Type B pancreatic cell (in vitro differentiated cells): ENCODE results near the gene WNT3. TPM values are rescaled to one million over a fixed set of nuclear protein-coding genes. Genes with fewer than 3 reads are reported as not detected.

Experiments used
- DNase-seq: peaks from one replicate; pipeline ENCODE4 v3.0.0; 2021; ENCODE audit warnings: mixed read lengths; ENCODE audit not compliant: unreplicated experiment; ENCODE audit errors: extremely low spot score
- H3K27ac Mint-ChIP-seq: 2 replicates; pipeline ENCODE4 v1.8.0; 2021; ENCODE audit warnings: mild to moderate bottlenecking, mixed read lengths
- H3K27me3 Mint-ChIP-seq: 2 replicates; pipeline ENCODE4 v1.8.0; 2021; ENCODE audit warnings: mixed read lengths
- H3K36me3 Mint-ChIP-seq: 2 replicates; pipeline ENCODE4 v1.8.0; 2021; ENCODE audit warnings: mixed read lengths
- H3K4me1 Mint-ChIP-seq: one replicate; pipeline ENCODE4 v1.8.0; 2021; ENCODE audit warnings: mixed read lengths; ENCODE audit not compliant: unreplicated experiment
- H3K4me3 Mint-ChIP-seq: 2 replicates; pipeline ENCODE4 v1.8.0; 2021; ENCODE audit warnings: mild to moderate bottlenecking, mixed read lengths
- H3K9me3 Mint-ChIP-seq: 2 replicates; pipeline ENCODE4 v1.8.0; 2021; ENCODE audit warnings: mixed read lengths
- total RNA-seq: library from RNA; stranded (reverse); gene quantifications from 2 replicates; pipeline ENCODE4 v1.2.1, GENCODE V29; 2021; ENCODE audit warnings: low replicate concordance
- TF ChIP-seq, protein P1 (sequence below): fragments of 200-600 bp; sonication (generic); conservative IDR thresholded peaks from 2 replicates; pipeline ENCODE4 v1.5.0; 2021; ENCODE audit warnings: antibody characterized with exemption, mild to moderate bottlenecking

Gene WNT3
- total RNA-seq, 1 donor from 2014 or later, result 14.1 TPM

DNA sequence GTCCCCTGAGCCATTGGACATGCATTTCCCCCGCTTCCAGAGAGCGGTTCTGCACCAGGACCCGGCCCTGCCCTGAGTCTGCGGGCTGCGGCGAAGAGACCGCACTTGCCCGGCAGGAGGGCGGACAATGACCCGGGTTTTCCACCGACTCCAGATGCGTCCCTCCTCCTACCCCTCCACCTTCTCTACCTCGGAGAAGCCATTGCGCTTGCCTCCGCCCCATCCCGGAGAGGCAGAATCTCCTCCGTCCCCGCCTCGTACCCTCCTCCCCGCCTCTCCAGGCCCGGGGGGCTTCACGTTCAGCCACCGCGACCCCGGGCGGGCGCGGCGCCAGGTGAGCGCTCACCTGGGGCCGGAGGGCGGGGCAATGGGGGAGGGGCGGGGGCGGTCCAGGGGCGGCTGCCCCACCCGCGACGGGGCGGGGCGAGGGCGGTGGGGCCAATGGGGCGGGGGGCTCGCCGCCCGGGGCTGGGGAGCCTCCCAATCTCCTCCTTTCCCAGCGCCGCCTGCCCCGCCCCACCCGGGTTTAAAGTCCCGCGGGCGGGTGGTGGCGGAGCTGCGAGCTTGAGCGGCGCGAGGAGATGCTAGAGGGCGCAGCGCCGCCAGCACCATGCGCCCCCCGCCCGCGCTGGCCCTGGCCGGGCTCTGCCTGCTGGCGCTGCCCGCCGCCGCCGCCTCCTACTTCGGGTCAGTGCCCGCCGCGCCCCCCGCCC, 32.7 kb upstream of the WNT3 start, which contains the start of gene WNT9B:
Gene WNT9B (plus strand): TSS at position 555 of the 713 bp plus-strand sequence. CDS start 56 bp downstream, at position 611.
- H3K36me3 Mint-ChIP-seq, result no peaks in the 10 kb centered on the region

DNA sequence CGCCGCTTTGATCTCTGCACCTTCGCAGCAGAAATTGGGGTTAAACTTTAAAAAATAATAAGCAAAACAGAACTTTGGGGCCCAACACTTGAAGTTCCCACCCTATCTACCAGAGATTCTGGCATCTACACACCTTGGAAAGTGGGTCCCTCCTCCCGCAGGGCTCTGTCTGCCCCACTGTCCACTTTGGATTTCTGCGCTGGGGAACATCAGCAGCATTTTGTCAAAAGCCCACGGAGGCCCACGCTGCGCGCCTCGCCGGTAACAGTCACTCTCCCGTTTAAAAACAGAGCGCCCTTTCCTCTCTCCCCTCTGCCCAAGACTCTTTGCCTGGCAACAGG, 32.2 kb upstream of the WNT3 start:
- no peak for DNase-seq
- Mint-ChIP-seq H3K27me3 (peaks cover 82% of the 10 kb centered on the region), H3K4me1 (peaks cover 5% of the 10 kb centered on the region), H3K27ac (no peak overlapping the region), H3K4me3 (peak overlapping the region; percentile 85), H3K9me3 (no peaks in the 10 kb centered on the region), H3K36me3 (no peaks in the 10 kb centered on the region)
- TF ChIP-seq, protein P1, sequence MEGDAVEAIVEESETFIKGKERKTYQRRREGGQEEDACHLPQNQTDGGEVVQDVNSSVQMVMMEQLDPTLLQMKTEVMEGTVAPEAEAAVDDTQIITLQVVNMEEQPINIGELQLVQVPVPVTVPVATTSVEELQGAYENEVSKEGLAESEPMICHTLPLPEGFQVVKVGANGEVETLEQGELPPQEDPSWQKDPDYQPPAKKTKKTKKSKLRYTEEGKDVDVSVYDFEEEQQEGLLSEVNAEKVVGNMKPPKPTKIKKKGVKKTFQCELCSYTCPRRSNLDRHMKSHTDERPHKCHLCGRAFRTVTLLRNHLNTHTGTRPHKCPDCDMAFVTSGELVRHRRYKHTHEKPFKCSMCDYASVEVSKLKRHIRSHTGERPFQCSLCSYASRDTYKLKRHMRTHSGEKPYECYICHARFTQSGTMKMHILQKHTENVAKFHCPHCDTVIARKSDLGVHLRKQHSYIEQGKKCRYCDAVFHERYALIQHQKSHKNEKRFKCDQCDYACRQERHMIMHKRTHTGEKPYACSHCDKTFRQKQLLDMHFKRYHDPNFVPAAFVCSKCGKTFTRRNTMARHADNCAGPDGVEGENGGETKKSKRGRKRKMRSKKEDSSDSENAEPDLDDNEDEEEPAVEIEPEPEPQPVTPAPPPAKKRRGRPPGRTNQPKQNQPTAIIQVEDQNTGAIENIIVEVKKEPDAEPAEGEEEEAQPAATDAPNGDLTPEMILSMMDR, result no peak

More for the DNA sequence above, 32.7 kb upstream of the WNT3 start, which contains the start of gene WNT9B:
- H3K4me1 Mint-ChIP-seq, result peaks cover 5% of the 10 kb centered on the region
- no peak for DNase-seq
- TF ChIP-seq, protein P1, result no peak
- H3K4me3 Mint-ChIP-seq, result peak within 1 kb of the TSS; percentile 87
- no peak within 1 kb of the TSS for H3K27ac Mint-ChIP-seq
- no peaks in the 10 kb centered on the region for H3K9me3 Mint-ChIP-seq
- peaks cover 81% of the 10 kb centered on the region for H3K27me3 Mint-ChIP-seq

DNA sequence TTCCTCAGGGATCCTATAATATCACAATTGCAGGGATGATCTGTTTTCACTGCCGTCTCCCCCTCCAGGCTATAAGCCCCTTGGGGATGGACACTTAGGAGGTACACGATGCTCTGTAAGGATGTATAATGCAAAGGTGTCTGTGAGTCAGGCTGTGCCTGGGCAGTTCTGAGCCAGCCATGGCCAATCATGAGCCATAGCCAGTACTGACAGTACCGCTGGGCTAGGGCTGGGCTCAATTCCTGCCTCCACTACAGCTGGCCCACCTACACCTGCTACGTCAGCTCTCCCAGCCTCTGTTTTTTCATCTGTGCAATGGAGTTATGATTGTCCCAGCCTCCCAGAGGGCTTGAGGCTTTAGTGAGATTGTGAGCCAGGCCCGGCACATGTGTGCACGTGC, 30.0 kb upstream of the WNT3 start:
- H3K4me1 Mint-ChIP-seq, result peaks cover 5% of the 10 kb centered on the region
- H3K27ac Mint-ChIP-seq, result no peak overlapping the region
- TF ChIP-seq, protein P1, result no peak
- peaks cover 71% of the 10 kb centered on the region for H3K27me3 Mint-ChIP-seq
- no peak overlapping the region for H3K4me3 Mint-ChIP-seq
- no peaks in the 10 kb centered on the region for H3K36me3 Mint-ChIP-seq
- peaks cover under 1% of the 10 kb centered on the region for H3K9me3 Mint-ChIP-seq
- DNase-seq, result no peak

DNA sequence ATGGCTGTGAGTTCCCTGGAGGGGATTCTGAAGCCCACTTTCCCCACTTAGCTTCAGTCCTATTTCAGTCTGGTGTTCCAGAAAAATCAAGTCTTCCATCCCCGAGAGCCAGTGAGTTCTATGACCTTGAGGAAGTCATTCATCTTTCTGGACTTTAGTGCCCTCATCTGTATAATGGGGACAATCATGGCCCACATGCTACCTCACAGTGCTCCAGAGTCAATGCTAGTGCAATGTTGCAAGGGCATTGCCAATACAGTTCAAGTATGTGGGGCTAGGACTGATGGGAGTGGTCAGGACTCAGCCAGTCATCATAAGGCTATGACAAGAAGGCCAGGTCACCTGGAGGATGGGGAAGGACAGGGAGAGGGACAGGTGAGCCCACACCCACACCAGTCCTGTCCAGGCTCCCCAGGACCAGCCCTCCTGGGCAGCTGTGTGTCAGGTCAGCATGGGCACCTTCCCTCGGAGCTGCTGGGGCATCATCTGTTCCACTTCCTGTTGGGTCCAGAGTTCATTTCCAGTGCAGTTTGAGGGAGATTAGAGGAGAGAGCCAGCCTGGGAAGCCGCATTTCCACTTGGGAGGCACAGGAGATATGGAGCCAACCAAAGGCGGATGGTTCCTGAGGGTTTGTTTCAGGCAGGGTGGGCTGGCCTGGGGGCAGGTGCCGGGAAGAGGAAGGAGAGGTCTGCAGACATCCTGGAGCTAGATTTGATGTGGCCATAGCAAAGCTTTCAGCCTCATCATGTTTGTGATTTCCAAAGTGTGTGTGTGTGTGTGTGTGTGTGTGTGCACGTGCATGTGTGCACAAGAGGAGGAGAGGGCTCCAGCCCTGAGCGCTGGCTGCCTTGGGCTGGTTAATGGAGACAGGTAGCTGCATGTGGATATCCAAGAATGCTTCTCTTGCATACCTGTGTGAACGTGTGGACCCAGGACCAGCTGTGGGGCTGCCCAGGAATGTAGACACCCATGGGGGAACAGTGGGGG, 29.0 kb upstream of the WNT3 start:
- Mint-ChIP-seq H3K27me3 (peaks cover 72% of the 10 kb centered on the region), H3K27ac (no peak overlapping the region), H3K4me1 (peaks cover 5% of the 10 kb centered on the region), H3K36me3 (no peaks in the 10 kb centered on the region), H3K4me3 (no peak overlapping the region), H3K9me3 (peaks cover 10% of the 10 kb centered on the region)
- no peak for DNase-seq
- TF ChIP-seq, protein P1, result no peak

DNA sequence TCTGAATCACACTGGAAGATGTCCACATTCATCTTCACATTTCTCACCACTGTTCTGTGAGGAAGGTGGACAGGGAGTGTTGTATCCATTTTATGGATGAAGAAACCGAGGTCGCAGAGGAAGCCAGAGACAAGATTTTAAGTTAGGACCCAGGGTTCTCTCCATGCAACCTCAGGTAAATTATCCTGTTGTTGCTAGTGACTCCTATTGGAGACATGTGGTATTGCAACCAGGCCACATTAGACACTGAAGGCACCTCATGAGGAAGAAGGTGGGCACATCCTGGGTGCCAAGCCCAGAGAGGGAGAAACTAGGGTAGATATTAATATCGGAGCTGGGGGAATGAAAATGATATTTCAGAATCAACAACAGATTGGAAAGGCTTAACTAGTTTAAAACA, 24.3 kb upstream of the WNT3 start:
- Mint-ChIP-seq H3K4me1 (no peaks in the 10 kb centered on the region), H3K27ac (no peak overlapping the region), H3K36me3 (no peaks in the 10 kb centered on the region), H3K4me3 (no peak overlapping the region), H3K9me3 (peaks cover 11% of the 10 kb centered on the region), H3K27me3 (peaks cover 44% of the 10 kb centered on the region)
- TF ChIP-seq, protein P1, result peak; percentile 75
- no peak for DNase-seq
